ENCODE measurements around the gene CHAT. TPM values are rescaled to one million over a fixed set of nuclear protein-coding genes. Genes with fewer than 3 reads are reported as not detected.

The CHAT gene
- total RNA-seq, 2 experiments from 2014 or later, result not detected

DNA sequence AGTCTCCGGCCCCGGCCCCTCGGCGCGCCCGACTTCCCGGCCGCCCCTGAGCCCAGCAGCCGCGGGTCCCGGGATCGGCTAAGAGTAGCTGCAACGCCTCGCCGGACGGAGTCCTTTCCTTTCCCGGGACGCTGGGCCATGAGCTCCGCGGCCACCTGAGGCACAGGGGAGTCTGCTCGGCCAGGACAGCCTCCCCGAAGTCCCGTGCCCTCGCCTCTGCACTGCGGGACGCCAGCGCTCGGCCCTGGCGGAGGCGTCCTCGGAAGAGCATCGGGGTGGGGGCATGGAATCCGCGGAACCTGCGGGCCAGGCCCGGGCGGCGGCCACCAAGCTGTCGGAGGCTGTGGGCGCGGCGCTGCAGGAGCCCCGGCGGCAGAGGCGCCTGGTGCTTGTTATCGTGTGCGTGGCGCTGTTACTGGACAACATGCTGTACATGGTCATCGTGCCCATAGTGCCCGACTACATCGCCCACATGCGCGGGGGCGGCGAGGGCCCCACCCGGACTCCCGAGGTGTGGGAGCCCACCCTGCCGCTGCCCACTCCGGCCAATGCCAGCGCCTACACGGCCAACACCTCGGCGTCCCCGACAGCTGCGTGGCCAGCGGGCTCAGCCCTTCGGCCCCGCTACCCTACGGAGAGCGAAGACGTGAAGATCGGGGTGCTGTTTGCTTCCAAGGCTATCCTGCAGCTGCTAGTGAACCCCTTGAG is 3.2 kb upstream of the CHAT start:
- TF ChIP-seq, protein P1, sequence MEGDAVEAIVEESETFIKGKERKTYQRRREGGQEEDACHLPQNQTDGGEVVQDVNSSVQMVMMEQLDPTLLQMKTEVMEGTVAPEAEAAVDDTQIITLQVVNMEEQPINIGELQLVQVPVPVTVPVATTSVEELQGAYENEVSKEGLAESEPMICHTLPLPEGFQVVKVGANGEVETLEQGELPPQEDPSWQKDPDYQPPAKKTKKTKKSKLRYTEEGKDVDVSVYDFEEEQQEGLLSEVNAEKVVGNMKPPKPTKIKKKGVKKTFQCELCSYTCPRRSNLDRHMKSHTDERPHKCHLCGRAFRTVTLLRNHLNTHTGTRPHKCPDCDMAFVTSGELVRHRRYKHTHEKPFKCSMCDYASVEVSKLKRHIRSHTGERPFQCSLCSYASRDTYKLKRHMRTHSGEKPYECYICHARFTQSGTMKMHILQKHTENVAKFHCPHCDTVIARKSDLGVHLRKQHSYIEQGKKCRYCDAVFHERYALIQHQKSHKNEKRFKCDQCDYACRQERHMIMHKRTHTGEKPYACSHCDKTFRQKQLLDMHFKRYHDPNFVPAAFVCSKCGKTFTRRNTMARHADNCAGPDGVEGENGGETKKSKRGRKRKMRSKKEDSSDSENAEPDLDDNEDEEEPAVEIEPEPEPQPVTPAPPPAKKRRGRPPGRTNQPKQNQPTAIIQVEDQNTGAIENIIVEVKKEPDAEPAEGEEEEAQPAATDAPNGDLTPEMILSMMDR (IDR thresholded peaks at IDR 0.05), result no peak
- Mint-ChIP-seq H3K27me3 (peaks cover 81% of the 10 kb centered on the region), H3K9me3 (no peaks in the 10 kb centered on the region), H3K4me3 (no peak overlapping the region), H3K4me1 (ENCODE audit: low read depth) (peaks cover 13% of the 10 kb centered on the region), H3K27ac (no peak overlapping the region), H3K36me3 (ENCODE audit: low read depth) (no peaks in the 10 kb centered on the region)
- CTCF ChIA-PET, result no interaction called here
- DNase-seq (no peak), ATAC-seq (ENCODE audit: poor library complexity) (no peak)
- intact Hi-C loops (cut with DNase I, micrococcal nuclease), result no loop called here
- Histone ChIP-seq H3K4me3 (ENCODE audit: low read length) (no peak overlapping the region), H3K27me3 (ENCODE audit: control insufficient read depth in 1 of 2, insufficient read depth in 2 of 2, low read length in 2 of 2) (peaks cover 66 to 77% of the 10 kb centered on the region in 2 experiments), H3K27ac (ENCODE audit: low read depth in 1 of 2, low read length in 2 of 2) (no peak overlapping the region), H3K9me3 (ENCODE audit: control insufficient read depth in 1 of 2, insufficient read depth in 1 of 2, low read length in 2 of 2) (peaks cover 0 to 64% of the 10 kb centered on the region in 2 experiments), H3K4me1 (ENCODE audit: insufficient read depth, low read length) (peaks cover 10% of the 10 kb centered on the region), H3K36me3 (ENCODE audit: insufficient read depth, low read length) (no peaks in the 10 kb centered on the region)
- POLR2A ChIA-PET, result no interaction called here

DNA sequence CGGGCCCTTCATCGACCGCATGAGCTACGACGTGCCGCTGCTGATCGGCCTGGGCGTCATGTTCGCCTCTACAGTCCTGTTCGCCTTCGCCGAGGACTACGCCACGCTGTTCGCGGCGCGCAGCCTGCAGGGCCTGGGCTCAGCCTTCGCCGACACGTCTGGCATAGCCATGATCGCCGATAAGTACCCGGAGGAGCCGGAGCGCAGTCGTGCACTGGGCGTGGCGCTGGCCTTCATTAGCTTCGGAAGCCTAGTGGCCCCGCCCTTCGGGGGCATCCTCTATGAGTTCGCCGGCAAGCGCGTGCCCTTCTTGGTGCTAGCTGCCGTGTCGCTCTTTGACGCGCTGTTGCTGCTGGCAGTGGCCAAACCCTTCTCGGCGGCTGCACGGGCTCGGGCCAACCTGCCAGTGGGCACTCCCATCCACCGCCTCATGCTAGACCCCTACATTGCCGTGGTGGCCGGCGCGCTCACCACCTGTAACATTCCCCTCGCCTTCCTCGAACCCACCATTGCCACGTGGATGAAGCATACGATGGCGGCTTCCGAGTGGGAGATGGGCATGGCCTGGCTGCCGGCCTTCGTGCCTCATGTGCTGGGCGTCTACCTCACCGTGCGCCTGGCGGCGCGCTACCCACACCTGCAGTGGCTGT is 2.5 kb upstream of the CHAT start:
- Histone ChIP-seq H3K36me3 (ENCODE audit: insufficient read depth, low read length) (no peaks in the 10 kb centered on the region), H3K9me3 (ENCODE audit: control insufficient read depth in 1 of 2, insufficient read depth in 1 of 2, low read length in 2 of 2) (peaks cover 0 to 60% of the 10 kb centered on the region in 2 experiments), H3K27me3 (ENCODE audit: control insufficient read depth in 1 of 2, insufficient read depth in 2 of 2, low read length in 2 of 2) (peaks cover 67 to 80% of the 10 kb centered on the region in 2 experiments), H3K4me3 (ENCODE audit: low read length) (no peak overlapping the region), H3K4me1 (ENCODE audit: insufficient read depth, low read length) (peaks cover 10% of the 10 kb centered on the region), H3K27ac (ENCODE audit: low read depth in 1 of 2, low read length in 2 of 2) (no peak overlapping the region)
- Mint-ChIP-seq H3K4me3 (no peak overlapping the region), H3K36me3 (ENCODE audit: low read depth) (no peaks in the 10 kb centered on the region), H3K27ac (no peak overlapping the region), H3K9me3 (no peaks in the 10 kb centered on the region), H3K4me1 (ENCODE audit: low read depth) (peaks cover 13% of the 10 kb centered on the region), H3K27me3 (peaks cover 81% of the 10 kb centered on the region)
- ChIA-PET POLR2A (no interaction called here), CTCF (no interaction called here)
- DNase-seq, result no peak
- ATAC-seq (ENCODE audit: poor library complexity), result no peak
- intact Hi-C loops (cut with DNase I, micrococcal nuclease), result no loop called here
- TF ChIP-seq, protein P1 (IDR thresholded peaks at IDR 0.05), result no peak

DNA sequence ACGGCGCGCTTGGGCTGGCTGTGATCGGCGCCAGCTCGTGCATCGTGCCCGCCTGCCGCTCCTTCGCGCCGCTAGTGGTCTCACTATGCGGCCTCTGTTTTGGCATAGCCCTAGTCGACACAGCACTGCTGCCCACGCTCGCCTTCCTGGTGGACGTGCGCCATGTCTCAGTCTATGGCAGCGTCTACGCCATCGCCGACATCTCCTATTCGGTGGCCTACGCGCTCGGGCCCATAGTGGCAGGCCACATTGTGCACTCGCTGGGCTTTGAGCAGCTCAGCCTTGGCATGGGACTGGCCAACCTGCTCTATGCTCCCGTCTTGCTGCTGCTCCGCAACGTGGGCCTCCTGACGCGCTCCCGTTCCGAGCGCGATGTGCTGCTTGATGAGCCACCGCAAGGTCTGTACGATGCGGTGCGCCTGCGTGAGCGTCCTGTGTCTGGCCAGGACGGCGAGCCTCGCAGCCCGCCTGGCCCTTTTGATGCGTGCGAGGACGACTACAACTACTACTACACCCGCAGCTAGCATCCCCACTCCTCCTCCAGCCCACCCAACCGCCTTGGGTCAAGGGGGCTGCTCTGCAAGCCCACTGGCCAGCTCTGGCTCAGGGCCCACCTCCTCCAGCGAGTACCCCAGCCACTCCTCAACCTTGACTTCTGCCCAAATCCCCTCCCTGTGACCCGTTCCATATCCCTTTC is 1.9 kb upstream of the CHAT start:
- ATAC-seq (ENCODE audit: poor library complexity), result no peak
- Histone ChIP-seq H3K27ac (ENCODE audit: low read depth in 1 of 2, low read length in 2 of 2) (no peak overlapping the region), H3K4me1 (ENCODE audit: insufficient read depth, low read length) (peaks cover 10% of the 10 kb centered on the region), H3K4me3 (ENCODE audit: low read length) (no peak overlapping the region), H3K9me3 (ENCODE audit: control insufficient read depth in 1 of 2, insufficient read depth in 1 of 2, low read length in 2 of 2) (peaks cover 0 to 63% of the 10 kb centered on the region in 2 experiments), H3K27me3 (ENCODE audit: control insufficient read depth in 1 of 2, insufficient read depth in 2 of 2, low read length in 2 of 2) (peaks cover 72 to 87% of the 10 kb centered on the region in 2 experiments), H3K36me3 (ENCODE audit: insufficient read depth, low read length) (no peaks in the 10 kb centered on the region)
- DNase-seq, result no peak
- peaks cover 81% of the 10 kb centered on the region for H3K27me3 Mint-ChIP-seq
- intact Hi-C loops (cut with DNase I, micrococcal nuclease), result no loop called here
- no peaks in the 10 kb centered on the region for H3K9me3 Mint-ChIP-seq
- peaks cover 9% of the 10 kb centered on the region for H3K4me1 Mint-ChIP-seq (ENCODE audit: low read depth)
- ChIA-PET POLR2A (no interaction called here), CTCF (no interaction called here)
- H3K4me3 Mint-ChIP-seq, result no peak overlapping the region
- no peaks in the 10 kb centered on the region for H3K36me3 Mint-ChIP-seq (ENCODE audit: low read depth)
- no peak overlapping the region for H3K27ac Mint-ChIP-seq
- TF ChIP-seq, protein P1 (IDR thresholded peaks at IDR 0.05), result no peak

All from CD4-positive, alpha-beta T cell (primary cell).